ENCODE results near the gene UGGT2.
"Not testable (repeated sequence)": the region's sequence is repeated elsewhere in the genome, so short reads cannot be mapped to it uniquely, and the experiment has no call there.

UGGT2 gene

GRCh38 chr13:95874286-95874685 lies 178.9 kb downstream of the UGGT2 start:
- no peak for TF ChIP-seq CTCF (IDR thresholded peaks at IDR 0.05; ENCODE audit: control insufficient read depth, insufficient read depth, low read depth, low read length, missing control alignments)
- no peak overlapping the region for H3K4me3 ChIP-seq (ENCODE audit: control insufficient read depth, low read depth, low read length)
- DNase-seq (ENCODE audit: low read depth), result no peak

GRCh38 chr13:95870421-95870820 lies 182.8 kb downstream of the UGGT2 start:
- DNase-seq (ENCODE audit: low read depth), result no peak
- H3K4me3 ChIP-seq (ENCODE audit: control insufficient read depth, low read depth, low read length), result no peak overlapping the region
- TF ChIP-seq CTCF (IDR thresholded peaks at IDR 0.05; ENCODE audit: control insufficient read depth, insufficient read depth, low read depth, low read length, missing control alignments), result no peak

- TF ChIP-seq CTCF (IDR thresholded peaks at IDR 0.05; ENCODE audit: control insufficient read depth, insufficient read depth, low read depth, low read length, missing control alignments), result no peak
- DNase-seq (ENCODE audit: low read depth), result no peak
- H3K4me3 ChIP-seq (ENCODE audit: control insufficient read depth, low read depth, low read length), result no peak overlapping the region
These were observed 188.1 kb downstream of the UGGT2 start for GRCh38 chr13:95865080-95865615.

- no peak for DNase-seq (ENCODE audit: low read depth)
- no peak for TF ChIP-seq CTCF (IDR thresholded peaks at IDR 0.05; ENCODE audit: control insufficient read depth, insufficient read depth, low read depth, low read length, missing control alignments)
- H3K4me3 ChIP-seq (ENCODE audit: control insufficient read depth, low read depth, low read length), result no peak overlapping the region
These were observed 190.8 kb downstream of the UGGT2 start for GRCh38 chr13:95862408-95862807.

GRCh38 chr13:95861296-95861695 lies 191.9 kb downstream of the UGGT2 start:
- no peak for TF ChIP-seq CTCF (IDR thresholded peaks at IDR 0.05; ENCODE audit: control insufficient read depth, insufficient read depth, low read depth, low read length, missing control alignments)
- DNase-seq (ENCODE audit: low read depth), result no peak
- H3K4me3 ChIP-seq (ENCODE audit: control insufficient read depth, low read depth, low read length), result no peak overlapping the region

- no peak overlapping the region for H3K4me3 ChIP-seq (ENCODE audit: control insufficient read depth, low read depth, low read length)
- DNase-seq (ENCODE audit: low read depth), result no peak
- no peak for TF ChIP-seq CTCF (IDR thresholded peaks at IDR 0.05; ENCODE audit: control insufficient read depth, insufficient read depth, low read depth, low read length, missing control alignments)
These were observed 194.7 kb downstream of the UGGT2 start for GRCh38 chr13:95858286-95859075.

- H3K4me3 ChIP-seq (ENCODE audit: control insufficient read depth, low read depth, low read length); DNase-seq (ENCODE audit: low read depth): not testable (repeated sequence)
These were observed 207.5 kb downstream of the UGGT2 start for GRCh38 chr13:95845656-95846055.

All from AG09309 (cell line).